GM19463 (cell line): ENCODE data around the gene SLC25A13.

Source experiments
- ATAC-seq: cut with Tn5 transposase; IDR thresholded peaks from one replicate; pipeline ENCODE4 v1.9.1; 2021; ENCODE audit warnings: mild to moderate bottlenecking, moderate library complexity; ENCODE audit not compliant: unreplicated experiment

SLC25A13 gene

GRCh38 chr7:96244992-96245292 is 77.0 kb downstream of the SLC25A13 start:
- no peak for ATAC-seq

- ATAC-seq = no peak
Observed at GRCh38 chr7:96244244-96244991, 77.5 kb downstream of the SLC25A13 start.

- no peak for ATAC-seq
Observed at GRCh38 chr7:96243241-96243640, 78.7 kb downstream of the SLC25A13 start.

GRCh38 chr7:96241855-96242254 is 80.0 kb downstream of the SLC25A13 start:
- no peak for ATAC-seq

- no peak for ATAC-seq
Observed at GRCh38 chr7:96238976-96239766, 82.7 kb downstream of the SLC25A13 start.

- ATAC-seq = no peak
Observed at GRCh38 chr7:96238474-96238873, 83.4 kb downstream of the SLC25A13 start.

- no peak for ATAC-seq
Observed at GRCh38 chr7:96237040-96237439, 84.9 kb downstream of the SLC25A13 start.

GRCh38 chr7:96236198-96237039 is 85.5 kb downstream of the SLC25A13 start:
- no peak for ATAC-seq

GRCh38 chr7:96235281-96235680 is 86.6 kb downstream of the SLC25A13 start:
- peak; percentile 58 for ATAC-seq

- ATAC-seq = no peak
Observed at GRCh38 chr7:96233528-96234154, 88.3 kb downstream of the SLC25A13 start.

- ATAC-seq = peak; percentile 53
Observed at GRCh38 chr7:96233084-96233483, 88.8 kb downstream of the SLC25A13 start.

- ATAC-seq = no peak
Observed at GRCh38 chr7:96228760-96229159, 93.1 kb downstream of the SLC25A13 start.

- ATAC-seq = no peak
Observed at GRCh38 chr7:96225251-96225650, 96.6 kb downstream of the SLC25A13 start.

- peak; percentile 63 for ATAC-seq
Observed at GRCh38 chr7:96224685-96225084, 97.2 kb downstream of the SLC25A13 start.

GRCh38 chr7:96224073-96224472 is 97.8 kb downstream of the SLC25A13 start:
- ATAC-seq = no peak

GRCh38 chr7:96221888-96222287 is 100.0 kb downstream of the SLC25A13 start:
- no peak for ATAC-seq

- no peak for ATAC-seq
Observed at GRCh38 chr7:96219378-96220130, 102.3 kb downstream of the SLC25A13 start.

GRCh38 chr7:96218664-96219243 is 103.1 kb downstream of the SLC25A13 start:
- no peak for ATAC-seq

GRCh38 chr7:96217147-96217546 is 104.8 kb downstream of the SLC25A13 start:
- no peak for ATAC-seq

- ATAC-seq = no peak
Observed at GRCh38 chr7:96216373-96216772, 105.5 kb downstream of the SLC25A13 start.
